ENCODE results near the gene TLE3.
"Not testable (repeated sequence)": the region's sequence is repeated elsewhere in the genome, so short reads cannot be mapped to it uniquely, and the experiment has no call there.

The TLE3 gene

DNA sequence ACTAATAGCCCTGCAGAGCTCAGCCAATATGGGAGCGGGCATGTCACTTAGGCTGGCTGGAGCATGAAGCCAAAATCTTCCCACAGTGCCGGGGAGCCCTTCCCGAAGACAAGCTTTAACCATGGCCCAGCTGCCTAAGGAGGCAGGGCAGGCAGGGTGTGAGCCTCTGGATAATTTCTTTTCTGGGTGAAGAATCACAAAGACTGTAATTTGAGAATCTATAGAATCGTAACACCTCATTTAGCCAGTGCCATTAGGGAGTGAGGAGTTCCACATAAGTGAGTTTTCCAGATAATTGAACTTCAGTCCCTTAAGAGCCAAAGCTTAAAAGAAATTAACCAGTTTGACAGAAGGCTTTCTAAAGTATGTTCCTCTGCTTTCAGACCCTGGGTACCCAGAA lies 40.2 kb upstream of the TLE3 start:
- Histone ChIP-seq H3K4me1 (ENCODE audit: control insufficient read depth, insufficient read depth, low read length) (peaks cover 23% of the 10 kb centered on the region), H3K9me3 (ENCODE audit: control insufficient read depth, low read length) (no peaks in the 10 kb centered on the region), H3K9ac (ENCODE audit: low read length) (no peak overlapping the region), H3K36me3 (ENCODE audit: control insufficient read depth, insufficient read depth, low read length, severe bottlenecking) (no peaks in the 10 kb centered on the region), H3K4me3 (ENCODE audit: low read length) (no peak overlapping the region), H3K27me3 (replicated peaks; ENCODE audit: control insufficient read depth, insufficient read depth, low read length) (peaks cover 18% of the 10 kb centered on the region)
- DNase-seq (ENCODE audit: low read depth) = no peak

DNA sequence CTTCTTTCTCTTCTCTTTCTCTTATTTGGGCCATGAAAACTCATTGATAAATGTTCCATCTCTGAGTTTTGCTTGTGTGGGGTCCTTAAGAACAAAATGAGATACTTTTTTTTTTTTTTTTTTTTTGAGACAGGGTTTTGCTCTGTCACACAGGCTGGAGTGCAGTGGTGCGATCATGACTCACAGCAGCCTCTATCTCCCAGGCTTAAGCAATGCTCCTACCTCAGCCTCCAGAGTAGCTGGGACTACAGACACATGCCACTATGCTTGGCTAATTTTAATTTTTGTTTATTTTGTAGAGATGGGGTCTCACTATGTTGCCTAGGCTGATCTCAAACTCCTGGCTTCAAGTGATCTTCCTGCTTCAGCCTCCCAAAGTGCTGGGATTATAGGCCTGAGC lies 39.3 kb upstream of the TLE3 start:
- peaks cover 14% of the 10 kb centered on the region for H3K4me1 ChIP-seq (ENCODE audit: control insufficient read depth, insufficient read depth, low read length)
- not testable (repeated sequence) for H3K9ac ChIP-seq (ENCODE audit: low read length); DNase-seq (ENCODE audit: low read depth); H3K9me3 ChIP-seq (ENCODE audit: control insufficient read depth, low read length); H3K36me3 ChIP-seq (ENCODE audit: control insufficient read depth, insufficient read depth, low read length, severe bottlenecking); H3K4me3 ChIP-seq (ENCODE audit: low read length)
- H3K27me3 ChIP-seq (replicated peaks; ENCODE audit: control insufficient read depth, insufficient read depth, low read length) = peaks cover 18% of the 10 kb centered on the region

DNA sequence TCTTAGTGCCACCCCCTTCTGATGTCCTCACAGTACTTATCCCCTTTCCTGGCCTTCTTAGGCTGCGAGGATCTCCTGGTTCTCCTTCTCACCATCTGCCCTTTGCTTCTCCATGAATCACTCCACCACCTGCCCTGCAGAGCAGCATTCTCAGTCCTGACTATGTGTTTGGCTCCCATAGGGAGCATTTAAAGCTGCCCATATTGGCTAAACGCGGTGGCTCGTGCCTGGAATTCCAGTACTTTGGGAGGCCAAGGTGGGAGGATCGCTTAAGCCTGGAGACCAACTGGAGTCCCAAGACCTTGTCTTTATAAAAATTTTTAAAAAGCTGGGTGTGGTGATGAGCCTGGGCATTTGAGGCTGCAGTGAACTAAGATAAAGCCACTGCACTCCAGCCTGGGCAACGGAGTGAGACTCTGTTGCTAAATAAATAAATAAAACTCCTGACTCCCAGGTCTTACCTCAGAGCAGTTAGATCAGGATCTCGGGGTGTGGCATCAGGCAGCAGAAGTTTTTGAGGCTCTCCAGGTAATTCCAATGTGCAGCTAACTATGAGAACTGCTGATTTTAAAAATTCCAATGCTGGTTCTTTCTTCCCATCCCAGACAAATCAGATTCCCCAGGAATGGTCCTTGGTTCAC lies 36.2 kb upstream of the TLE3 start:
- no peak overlapping the region for H3K4me3 ChIP-seq (ENCODE audit: low read length)
- no peaks in the 10 kb centered on the region for H3K9me3 ChIP-seq (ENCODE audit: control insufficient read depth, low read length)
- no peaks in the 10 kb centered on the region for H3K4me1 ChIP-seq (ENCODE audit: control insufficient read depth, insufficient read depth, low read length)
- DNase-seq (ENCODE audit: low read depth) = no peak
- no peak overlapping the region for H3K9ac ChIP-seq (ENCODE audit: low read length)
- no peaks in the 10 kb centered on the region for H3K36me3 ChIP-seq (ENCODE audit: control insufficient read depth, insufficient read depth, low read length, severe bottlenecking)
- peaks cover 4% of the 10 kb centered on the region for H3K27me3 ChIP-seq (replicated peaks; ENCODE audit: control insufficient read depth, insufficient read depth, low read length)

DNA sequence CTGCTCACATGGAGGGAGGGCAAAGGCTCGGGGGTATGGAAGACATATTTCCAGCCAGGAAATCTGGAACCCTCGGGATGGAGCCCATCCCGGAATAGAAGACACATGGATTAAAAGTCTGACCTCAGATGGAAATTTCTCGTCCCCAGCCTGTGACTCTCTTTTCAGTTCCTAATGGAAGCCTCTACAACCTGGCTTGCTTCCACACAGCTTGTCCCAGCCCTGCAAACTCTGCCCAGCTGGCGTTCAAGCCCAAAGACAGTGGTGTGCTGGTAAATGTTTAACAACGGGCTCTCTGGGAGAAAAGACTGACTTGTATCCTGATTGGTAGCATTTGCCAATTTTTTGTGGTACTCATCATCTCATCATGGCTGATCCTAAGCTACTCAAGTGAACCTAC lies 35.6 kb upstream of the TLE3 start:
- H3K9me3 ChIP-seq (ENCODE audit: control insufficient read depth, low read length) = no peaks in the 10 kb centered on the region
- no peaks in the 10 kb centered on the region for H3K4me1 ChIP-seq (ENCODE audit: control insufficient read depth, insufficient read depth, low read length)
- H3K9ac ChIP-seq (ENCODE audit: low read length) = no peak overlapping the region
- no peak for DNase-seq (ENCODE audit: low read depth)
- H3K4me3 ChIP-seq (ENCODE audit: low read length) = no peak overlapping the region
- no peaks in the 10 kb centered on the region for H3K27me3 ChIP-seq (replicated peaks; ENCODE audit: control insufficient read depth, insufficient read depth, low read length)
- no peaks in the 10 kb centered on the region for H3K36me3 ChIP-seq (ENCODE audit: control insufficient read depth, insufficient read depth, low read length, severe bottlenecking)

DNA sequence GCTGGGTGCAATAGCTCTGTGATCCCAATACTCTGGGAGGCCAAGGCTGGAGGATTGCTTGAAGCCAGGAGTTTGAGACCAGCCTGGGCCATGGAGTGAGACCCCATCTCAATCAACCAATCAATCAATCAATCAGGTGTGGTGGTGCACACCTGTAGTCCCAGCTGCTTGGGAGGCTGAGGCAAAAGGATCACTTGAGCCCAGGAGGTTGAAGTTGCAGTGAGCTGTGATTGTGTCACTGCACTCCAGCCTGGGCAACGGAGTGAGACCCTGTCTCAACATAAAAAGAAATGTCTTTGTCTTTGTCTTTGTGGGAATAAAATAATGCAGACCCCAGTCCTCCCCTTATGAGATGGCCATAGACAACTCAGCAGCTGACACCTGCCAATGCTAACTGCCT lies 34.9 kb upstream of the TLE3 start:
- no peak for DNase-seq (ENCODE audit: low read depth)
- H3K9me3 ChIP-seq (ENCODE audit: control insufficient read depth, low read length) = no peaks in the 10 kb centered on the region
- no peaks in the 10 kb centered on the region for H3K36me3 ChIP-seq (ENCODE audit: control insufficient read depth, insufficient read depth, low read length, severe bottlenecking)
- H3K27me3 ChIP-seq (replicated peaks; ENCODE audit: control insufficient read depth, insufficient read depth, low read length) = no peaks in the 10 kb centered on the region
- no peak overlapping the region for H3K9ac ChIP-seq (ENCODE audit: low read length)
- no peak overlapping the region for H3K4me3 ChIP-seq (ENCODE audit: low read length)
- peaks cover 3% of the 10 kb centered on the region for H3K4me1 ChIP-seq (ENCODE audit: control insufficient read depth, insufficient read depth, low read length)

DNA sequence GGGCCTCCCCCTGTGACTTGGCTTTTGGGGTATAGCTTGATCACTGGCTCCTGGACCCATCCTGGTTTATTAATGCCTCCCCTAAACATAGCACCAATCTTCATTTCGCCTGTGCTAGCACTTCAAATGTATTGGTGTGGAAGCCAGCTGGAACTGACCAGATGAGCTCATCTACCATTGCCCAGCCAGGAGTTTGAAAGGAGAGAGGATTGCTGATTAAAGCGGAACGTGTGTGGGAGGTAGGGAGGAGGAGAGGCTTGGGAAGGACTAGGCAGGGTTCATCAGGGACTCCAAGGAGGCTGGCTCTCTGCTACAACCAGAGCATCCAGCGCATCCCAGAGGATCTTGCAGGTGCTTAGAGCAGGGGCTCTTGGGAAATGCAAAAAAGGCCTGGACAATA lies 34.4 kb upstream of the TLE3 start:
- no peak for DNase-seq (ENCODE audit: low read depth)
- H3K36me3 ChIP-seq (ENCODE audit: control insufficient read depth, insufficient read depth, low read length, severe bottlenecking) = no peaks in the 10 kb centered on the region
- no peak overlapping the region for H3K4me3 ChIP-seq (ENCODE audit: low read length)
- H3K9ac ChIP-seq (ENCODE audit: low read length) = no peak overlapping the region
- no peaks in the 10 kb centered on the region for H3K9me3 ChIP-seq (ENCODE audit: control insufficient read depth, low read length)
- H3K27me3 ChIP-seq (replicated peaks; ENCODE audit: control insufficient read depth, insufficient read depth, low read length) = no peaks in the 10 kb centered on the region
- H3K4me1 ChIP-seq (ENCODE audit: control insufficient read depth, insufficient read depth, low read length) = peaks cover 8% of the 10 kb centered on the region

DNA sequence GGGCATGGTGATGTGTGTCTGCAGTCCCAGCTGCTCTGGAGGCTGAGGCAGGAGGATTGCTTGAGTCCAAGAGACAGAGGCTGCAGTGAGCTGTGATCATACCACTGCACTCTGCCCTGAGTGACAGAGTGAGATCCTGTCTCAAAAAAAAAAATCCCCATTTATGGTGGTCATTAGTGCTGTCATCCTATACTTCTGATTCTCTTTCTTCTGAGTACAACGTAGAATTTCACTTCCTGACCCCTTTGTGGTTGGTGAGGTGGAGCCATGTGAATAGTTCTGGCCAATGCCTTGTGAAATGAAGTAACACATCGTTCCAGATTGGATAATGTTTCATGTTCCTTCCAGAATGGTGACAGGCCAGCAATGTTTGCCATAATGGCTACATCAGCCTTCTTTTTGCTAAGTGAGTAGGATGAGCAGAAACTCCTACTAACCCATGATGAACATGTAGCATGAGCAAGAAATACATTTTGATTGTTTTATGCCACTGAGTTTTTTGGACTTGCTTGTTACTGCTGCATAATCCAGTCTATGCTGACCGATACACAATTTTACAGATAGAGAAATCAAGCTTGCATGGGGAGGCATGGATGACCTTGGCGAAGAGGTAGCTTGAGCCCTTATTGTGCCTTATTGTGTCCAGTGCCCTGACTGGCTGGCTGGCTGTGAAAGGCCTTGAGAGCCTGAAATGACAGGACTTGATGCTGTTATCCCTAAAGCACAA lies 30.9 kb upstream of the TLE3 start:
- Histone ChIP-seq H3K4me1 (ENCODE audit: control insufficient read depth, insufficient read depth, low read length) (peaks cover 11% of the 10 kb centered on the region), H3K9ac (ENCODE audit: low read length) (no peak overlapping the region), H3K36me3 (ENCODE audit: control insufficient read depth, insufficient read depth, low read length, severe bottlenecking) (no peaks in the 10 kb centered on the region), H3K27me3 (replicated peaks; ENCODE audit: control insufficient read depth, insufficient read depth, low read length) (peaks cover 14% of the 10 kb centered on the region), H3K4me3 (ENCODE audit: low read length) (no peak overlapping the region), H3K9me3 (ENCODE audit: control insufficient read depth, low read length) (no peaks in the 10 kb centered on the region)
- DNase-seq (ENCODE audit: low read depth) = no peak

DNA sequence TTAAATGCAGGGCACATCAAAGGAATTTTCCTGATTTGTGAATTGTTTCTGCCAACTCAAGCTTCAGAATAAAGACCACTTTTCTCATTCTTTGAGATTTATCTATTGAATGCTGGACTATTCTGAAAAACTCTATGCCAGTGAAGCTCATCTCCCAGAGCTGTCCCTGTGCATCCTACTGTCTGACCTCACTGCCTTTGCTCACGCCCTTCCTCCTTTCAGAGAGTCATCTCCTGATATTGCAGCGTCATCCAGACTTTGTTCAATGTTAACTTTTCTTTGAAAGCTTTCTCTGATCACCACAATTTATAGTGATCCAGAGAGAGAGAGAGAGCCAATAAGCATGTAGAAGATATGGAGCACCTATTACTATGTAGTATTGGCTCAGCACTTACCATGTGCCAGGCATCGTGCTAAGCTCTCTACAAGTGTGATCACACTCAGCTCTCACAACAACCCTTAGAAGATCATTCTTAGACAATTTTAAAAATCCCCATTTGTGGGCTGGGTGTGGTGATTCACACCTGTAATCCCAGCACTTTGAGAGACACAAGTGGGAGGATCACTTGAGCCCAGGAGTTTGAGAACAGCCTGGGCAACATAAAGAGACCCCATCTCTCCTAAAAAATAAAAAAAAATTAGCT lies 30.2 kb upstream of the TLE3 start:
- Histone ChIP-seq H3K36me3 (ENCODE audit: control insufficient read depth, insufficient read depth, low read length, severe bottlenecking) (no peaks in the 10 kb centered on the region), H3K4me1 (ENCODE audit: control insufficient read depth, insufficient read depth, low read length) (peaks cover 11% of the 10 kb centered on the region), H3K27me3 (replicated peaks; ENCODE audit: control insufficient read depth, insufficient read depth, low read length) (peaks cover 16% of the 10 kb centered on the region), H3K4me3 (ENCODE audit: low read length) (no peak overlapping the region), H3K9ac (ENCODE audit: low read length) (no peak overlapping the region), H3K9me3 (ENCODE audit: control insufficient read depth, low read length) (no peaks in the 10 kb centered on the region)
- DNase-seq (ENCODE audit: low read depth) = no peak

DNA sequence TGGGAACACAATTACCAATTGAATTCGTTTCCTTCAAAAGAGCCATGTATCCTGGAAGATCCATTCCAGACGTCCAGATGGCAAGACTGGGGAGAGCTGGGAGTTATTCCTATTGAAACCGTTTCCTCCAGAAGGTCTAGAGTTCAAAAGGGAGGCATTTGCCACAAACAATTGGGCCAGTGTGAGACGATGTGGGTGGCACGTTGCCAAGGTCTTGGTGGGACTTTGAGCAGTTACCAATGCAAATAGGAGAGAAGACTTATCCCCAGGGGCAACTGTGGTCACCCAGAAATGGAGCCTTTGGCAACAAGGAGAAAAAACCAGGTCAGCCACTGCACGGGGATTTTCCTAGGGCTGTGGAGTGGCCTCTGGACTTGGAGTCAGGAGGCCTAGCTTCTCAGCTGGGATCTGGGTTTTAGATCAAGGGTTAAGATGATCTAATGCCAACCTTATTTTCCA lies 29.6 kb upstream of the TLE3 start:
- H3K9ac ChIP-seq (ENCODE audit: low read length) = no peak overlapping the region
- peaks cover 16% of the 10 kb centered on the region for H3K27me3 ChIP-seq (replicated peaks; ENCODE audit: control insufficient read depth, insufficient read depth, low read length)
- no peaks in the 10 kb centered on the region for H3K36me3 ChIP-seq (ENCODE audit: control insufficient read depth, insufficient read depth, low read length, severe bottlenecking)
- H3K4me3 ChIP-seq (ENCODE audit: low read length) = no peak overlapping the region
- H3K9me3 ChIP-seq (ENCODE audit: control insufficient read depth, low read length) = no peaks in the 10 kb centered on the region
- H3K4me1 ChIP-seq (ENCODE audit: control insufficient read depth, insufficient read depth, low read length) = peaks cover 17% of the 10 kb centered on the region
- no peak for DNase-seq (ENCODE audit: low read depth)

DNA sequence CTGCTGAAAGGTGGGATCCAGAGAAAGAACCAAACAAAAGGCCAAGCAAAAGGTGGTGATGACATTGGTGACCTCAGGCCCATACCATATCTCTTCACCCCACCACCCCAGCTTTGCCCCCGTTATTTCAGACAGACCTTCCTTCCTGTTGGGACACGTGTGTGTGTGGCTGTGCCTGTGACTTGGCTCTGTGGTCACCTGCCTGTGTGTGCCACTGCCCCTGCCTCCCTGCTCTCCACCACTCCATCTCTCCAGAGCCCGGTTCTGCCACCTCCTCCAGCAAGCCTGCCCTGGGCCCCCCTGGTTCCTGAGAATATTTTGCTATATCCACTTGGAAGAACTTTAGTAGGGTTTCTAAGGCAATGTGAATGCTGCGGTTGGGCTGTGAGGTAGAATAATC lies 28.6 kb upstream of the TLE3 start:
- DNase-seq (ENCODE audit: low read depth) = no peak
- Histone ChIP-seq H3K4me1 (ENCODE audit: control insufficient read depth, insufficient read depth, low read length) (peaks cover 25% of the 10 kb centered on the region), H3K9me3 (ENCODE audit: control insufficient read depth, low read length) (no peaks in the 10 kb centered on the region), H3K9ac (ENCODE audit: low read length) (no peak overlapping the region), H3K36me3 (ENCODE audit: control insufficient read depth, insufficient read depth, low read length, severe bottlenecking) (no peaks in the 10 kb centered on the region), H3K4me3 (ENCODE audit: low read length) (no peak overlapping the region), H3K27me3 (replicated peaks; ENCODE audit: control insufficient read depth, insufficient read depth, low read length) (peaks cover 16% of the 10 kb centered on the region)

DNA sequence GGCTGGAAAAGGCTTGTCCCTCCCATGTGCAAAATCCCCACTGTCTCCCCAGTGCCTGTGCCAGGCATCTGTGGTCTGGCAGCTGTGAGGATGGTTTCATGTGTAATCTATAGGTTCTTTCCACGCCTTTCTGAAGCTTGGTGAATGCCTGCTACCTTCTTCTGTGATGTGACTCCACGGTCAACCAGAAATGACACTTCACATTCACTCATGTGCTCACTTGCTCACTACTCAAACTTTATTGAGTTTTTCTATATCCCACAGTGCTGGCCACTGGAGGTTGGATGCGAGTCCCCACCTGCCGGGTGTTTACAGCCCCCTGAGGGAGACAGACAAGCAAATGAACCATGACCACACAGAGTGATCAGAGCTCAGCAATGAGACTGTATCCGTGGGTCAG lies 27.9 kb upstream of the TLE3 start:
- Histone ChIP-seq H3K27me3 (replicated peaks; ENCODE audit: control insufficient read depth, insufficient read depth, low read length) (peaks cover 16% of the 10 kb centered on the region), H3K4me3 (ENCODE audit: low read length) (no peak overlapping the region), H3K9me3 (ENCODE audit: control insufficient read depth, low read length) (no peaks in the 10 kb centered on the region), H3K9ac (ENCODE audit: low read length) (no peak overlapping the region), H3K4me1 (ENCODE audit: control insufficient read depth, insufficient read depth, low read length) (peaks cover 32% of the 10 kb centered on the region), H3K36me3 (ENCODE audit: control insufficient read depth, insufficient read depth, low read length, severe bottlenecking) (no peaks in the 10 kb centered on the region)
- no peak for DNase-seq (ENCODE audit: low read depth)
